ENCODE measurements around the gene CCNY.
"Not testable (repeated sequence)": the region's sequence is repeated elsewhere in the genome, so short reads cannot be mapped to it uniquely, and the experiment has no call there.

Gene CCNY

GRCh38 chr10:35387768-35388167, 51.5 kb downstream of the CCNY start:
- DNase-seq, result peak in 1 of 2 donors; percentile 32

GRCh38 chr10:35388197-35388596, 51.9 kb downstream of the CCNY start:
- no peak for DNase-seq

- DNase-seq, result no peak
These were observed 52.4 kb downstream of the CCNY start for GRCh38 chr10:35388682-35389081.

- DNase-seq, result no peak
These were observed 54.0 kb downstream of the CCNY start for GRCh38 chr10:35390161-35390840.

GRCh38 chr10:35390843-35391152, 54.5 kb downstream of the CCNY start:
- DNase-seq, result no peak

GRCh38 chr10:35391153-35391953, 55.0 kb downstream of the CCNY start:
- DNase-seq, result peak; percentile 47 to 63

GRCh38 chr10:35391954-35392262, 55.6 kb downstream of the CCNY start:
- DNase-seq, result no peak

GRCh38 chr10:35392482-35393228, 56.3 kb downstream of the CCNY start:
- no peak for DNase-seq

GRCh38 chr10:35394411-35394851, 58.1 kb downstream of the CCNY start:
- DNase-seq, result no peak

- no peak for DNase-seq
These were observed 58.6 kb downstream of the CCNY start for GRCh38 chr10:35394934-35395333.

GRCh38 chr10:35396560-35397434, 60.5 kb downstream of the CCNY start:
- no peak for DNase-seq

- DNase-seq, result no peak
These were observed 61.6 kb downstream of the CCNY start for GRCh38 chr10:35397953-35398352.

- no peak for DNase-seq
These were observed 62.0 kb downstream of the CCNY start for GRCh38 chr10:35398355-35398754.

- DNase-seq, result peak; percentile 37 to 56
These were observed 62.6 kb downstream of the CCNY start for GRCh38 chr10:35398908-35399307.

GRCh38 chr10:35399414-35400009, 63.2 kb downstream of the CCNY start:
- DNase-seq, result no peak

- DNase-seq, result no peak
These were observed 64.4 kb downstream of the CCNY start for GRCh38 chr10:35400595-35401268.

GRCh38 chr10:35403491-35403890, 67.2 kb downstream of the CCNY start:
- DNase-seq, result not testable (repeated sequence)

- peak; percentile 61 to 65 for DNase-seq
These were observed 67.8 kb downstream of the CCNY start for GRCh38 chr10:35404077-35404476.

- not testable (repeated sequence) for DNase-seq
These were observed 69.8 kb downstream of the CCNY start for GRCh38 chr10:35406003-35406630.

- DNase-seq, result not testable (repeated sequence)
These were observed 71.4 kb downstream of the CCNY start for GRCh38 chr10:35407696-35408095.

- peak; percentile 69 to 78 for DNase-seq
These were observed 72.8 kb downstream of the CCNY start for GRCh38 chr10:35409094-35409582.

Data from inflammatory macrophage (primary cell).